Lower lobe of right lung (tissue), 2 donors: ENCODE data around the gene CHMP3. TPM values are rescaled to one million over a fixed set of nuclear protein-coding genes. Genes with fewer than 3 reads are reported as not detected.
"Not testable (repeated sequence)": the region's sequence is repeated elsewhere in the genome, so short reads cannot be mapped to it uniquely, and the experiment has no call there.

Experiments used
- ATAC-seq, 2 donors: fragments of 200-7000 bp; cut with Tn5 transposase; one replicate each; pipeline ENCODE4 v1.9.1; 2020 to 2022; ENCODE audit warnings: mild to moderate bottlenecking in 2 of 2, moderate library complexity in 2 of 2
- DNase-seq: peaks from one replicate; pipeline ENCODE4 v3.0.0-alpha.2; 2020
- H3K27ac ChIP-seq: fragments of 200-600 bp; one replicate; pipeline ENCODE4 v1.8.0; 2022
- H3K27me3 ChIP-seq: fragments of 200-600 bp; one replicate; pipeline ENCODE4 v1.8.0; 2022; ENCODE audit warnings: low read depth
- H3K36me3 ChIP-seq: fragments of 200-600 bp; one replicate; pipeline ENCODE4 v1.8.0; 2022; ENCODE audit warnings: mild to moderate bottlenecking
- H3K4me1 ChIP-seq: fragments of 200-600 bp; one replicate; pipeline ENCODE4 v1.8.0; 2022
- H3K4me3 ChIP-seq: fragments of 200-600 bp; one replicate; pipeline ENCODE4 v1.8.0; 2022; ENCODE audit warnings: mild to moderate bottlenecking
- H3K9me3 ChIP-seq: fragments of 200-600 bp; one replicate; pipeline ENCODE4 v1.8.0; 2022
- CTCF ChIP-seq: fragments of 200-600 bp; IDR thresholded peaks from one replicate; pipeline ENCODE4 v1.8.0; 2022; ENCODE audit warnings: antibody characterized with exemption, mild to moderate bottlenecking
- intact Hi-C: fragments of 100-400 bp; cut with DNase I; formaldehyde crosslinking; loops from one replicate; pipeline ENCODE4 v1.11.0; 2022
- total RNA-seq: library from RNA; stranded (reverse); fragmentation: NEBNext Ultra II Directional; extraction: Animal tissue kit (Norgen Biotek cat#: 25700); gene quantifications from one replicate; pipeline ENCODE4 v1.2.1, GENCODE V29; 2021
- donor health status: DM: no; HTN: yes; CAD: no; lungs with severe emphysema.

The CHMP3 gene
- total RNA-seq, 1 donor from 2014 or later: 140 TPM

GRCh38 chr2:86562485-86562921 lies 740 bp downstream of the CHMP3 start:
- peaks cover 30% of the 10 kb centered on the region for H3K4me1 ChIP-seq
- H3K27ac ChIP-seq: peak overlapping the region; percentile 100
- H3K9me3 ChIP-seq: no peaks in the 10 kb centered on the region
- peak overlapping the region; percentile 80 for H3K4me3 ChIP-seq
- intact Hi-C loops: no loop called here
- DNase-seq (no peak), ATAC-seq (no peak)
- no peak for TF ChIP-seq CTCF
- no peaks in the 10 kb centered on the region for H3K36me3 ChIP-seq
- H3K27me3 ChIP-seq: no peaks in the 10 kb centered on the region

DNA sequence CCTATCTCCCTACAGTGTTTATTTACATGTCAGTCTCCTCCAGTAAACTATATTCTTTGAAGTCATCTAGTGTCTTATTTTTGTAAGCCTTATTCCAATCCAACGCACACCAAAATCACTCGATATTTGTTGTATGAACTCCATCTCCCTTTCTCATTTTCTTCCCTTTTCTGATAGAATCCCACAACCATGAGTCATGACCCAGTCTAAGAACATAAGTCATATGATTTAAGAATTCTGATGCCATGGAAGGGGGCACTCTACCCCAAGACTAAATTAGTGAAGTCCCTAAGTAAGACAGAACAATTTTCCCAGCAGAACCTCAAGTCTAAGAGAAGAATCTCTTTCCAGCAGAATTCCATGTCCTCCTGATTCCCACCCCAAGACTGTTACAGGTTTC lies 5.4 kb downstream of the CHMP3 start:
- peaks cover 25% of the 10 kb centered on the region for H3K4me1 ChIP-seq
- no peaks in the 10 kb centered on the region for H3K36me3 ChIP-seq
- intact Hi-C loops: no loop called here
- H3K4me3 ChIP-seq: no peak overlapping the region
- ATAC-seq (no peak), DNase-seq (no peak)
- H3K27me3 ChIP-seq: no peaks in the 10 kb centered on the region
- TF ChIP-seq CTCF: no peak
- no peak overlapping the region for H3K27ac ChIP-seq
- no peaks in the 10 kb centered on the region for H3K9me3 ChIP-seq

DNA sequence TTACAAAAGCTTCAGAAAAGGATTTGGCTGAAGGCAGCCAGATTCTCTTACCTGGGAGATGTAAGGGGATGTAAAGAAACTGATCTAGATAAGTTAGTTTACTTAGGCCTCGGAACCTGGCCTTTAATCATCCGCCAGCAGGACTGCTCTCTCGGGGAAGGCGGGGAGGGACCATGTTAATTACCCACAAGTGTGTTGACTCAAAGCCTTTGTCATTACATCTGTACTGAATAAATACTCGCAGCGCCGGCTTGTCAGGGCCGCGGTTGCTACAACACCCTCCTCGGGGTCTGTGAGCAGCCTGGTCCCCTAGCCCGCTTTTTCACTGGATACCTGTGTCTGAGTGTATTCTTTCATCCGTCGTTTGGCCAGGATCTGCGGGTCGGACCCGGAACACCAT lies 6.7 kb downstream of the CHMP3 start:
- Histone ChIP-seq H3K27me3 (no peaks in the 10 kb centered on the region), H3K4me1 (peaks cover 17% of the 10 kb centered on the region), H3K36me3 (no peaks in the 10 kb centered on the region), H3K4me3 (no peak overlapping the region), H3K27ac (no peak overlapping the region), H3K9me3 (no peaks in the 10 kb centered on the region)
- ATAC-seq (no peak), DNase-seq (no peak)
- no peak for TF ChIP-seq CTCF
- intact Hi-C loops: no loop called here

GRCh38 chr2:86552889-86553288 lies 10.4 kb downstream of the CHMP3 start:
- intact Hi-C loops: no loop called here
- DNase-seq: no peak

GRCh38 chr2:86549963-86550725 lies 13.1 kb downstream of the CHMP3 start:
- H3K36me3 ChIP-seq, H3K4me3 ChIP-seq, H3K9me3 ChIP-seq, ATAC-seq, intact Hi-C loops, H3K27me3 ChIP-seq, H3K27ac ChIP-seq, DNase-seq, H3K4me1 ChIP-seq: not testable (repeated sequence)

More at GRCh38 chr2:86552889-86553288, 10.4 kb downstream of the CHMP3 start:
- no peak for ATAC-seq
- no peak for TF ChIP-seq CTCF
- Histone ChIP-seq H3K4me3 (no peak overlapping the region), H3K4me1 (peaks cover 2% of the 10 kb centered on the region), H3K36me3 (no peaks in the 10 kb centered on the region), H3K9me3 (no peaks in the 10 kb centered on the region), H3K27ac (no peak overlapping the region), H3K27me3 (no peaks in the 10 kb centered on the region)

DNA sequence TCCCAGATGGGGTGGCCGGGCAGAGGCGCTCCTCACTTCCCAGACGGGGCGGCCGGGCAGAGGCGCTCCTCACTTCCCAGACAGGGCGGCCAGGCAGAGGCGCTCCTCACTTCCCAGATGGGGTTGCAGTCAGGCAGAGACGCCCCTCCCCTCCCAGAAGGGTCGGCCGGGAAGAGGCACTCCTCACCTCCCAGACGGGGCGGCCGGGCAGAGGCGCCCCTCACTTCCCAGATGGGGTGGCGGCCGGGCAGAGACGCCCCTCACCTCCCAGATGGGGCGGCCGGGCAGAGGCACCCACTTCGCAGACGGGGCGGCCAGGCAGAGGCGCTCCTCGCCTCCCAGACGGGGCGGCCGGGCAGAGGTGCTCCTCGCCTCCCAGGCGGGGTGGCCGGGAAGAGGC lies 13.8 kb downstream of the CHMP3 start:
- H3K27me3 ChIP-seq, ATAC-seq, H3K36me3 ChIP-seq, H3K4me1 ChIP-seq, DNase-seq, H3K9me3 ChIP-seq, H3K4me3 ChIP-seq, H3K27ac ChIP-seq, intact Hi-C loops: not testable (repeated sequence)

DNA sequence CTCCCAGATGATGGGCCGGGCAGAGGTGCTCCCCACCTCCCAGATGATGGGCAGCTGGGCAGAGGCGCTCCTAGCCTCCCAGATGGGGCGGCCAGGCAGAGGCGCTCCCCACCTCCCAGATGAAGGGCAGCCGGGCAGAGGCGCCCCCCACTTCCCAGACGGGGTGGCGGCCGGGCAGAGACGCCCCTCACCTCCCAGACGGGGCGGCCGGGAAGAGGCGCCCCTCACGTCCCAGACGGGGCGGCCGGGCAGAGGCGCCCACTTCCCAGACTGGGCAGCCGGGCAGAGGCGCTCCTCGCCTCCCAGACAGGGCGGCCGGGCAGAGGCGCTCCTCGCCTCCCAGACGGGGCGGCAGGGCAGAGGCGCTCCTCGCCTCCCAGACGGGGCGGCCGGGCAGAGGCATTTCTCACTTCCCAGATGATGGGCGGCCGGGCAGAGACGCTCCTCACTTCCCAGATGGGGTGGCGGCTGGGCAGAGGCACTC lies 14.3 kb downstream of the CHMP3 start:
- DNase-seq: not testable (repeated sequence)

GRCh38 chr2:86548165-86548912 lies 14.9 kb downstream of the CHMP3 start:
- intact Hi-C loops, H3K9me3 ChIP-seq, ATAC-seq: not testable (repeated sequence)

More for the DNA sequence above, 14.3 kb downstream of the CHMP3 start:
- H3K27me3 ChIP-seq, intact Hi-C loops, H3K36me3 ChIP-seq, H3K4me3 ChIP-seq, H3K4me1 ChIP-seq, H3K9me3 ChIP-seq, H3K27ac ChIP-seq, ATAC-seq: not testable (repeated sequence)

GRCh38 chr2:86545296-86545924 lies 17.8 kb downstream of the CHMP3 start:
- DNase-seq, ATAC-seq, H3K27me3 ChIP-seq, intact Hi-C loops, H3K4me3 ChIP-seq, H3K27ac ChIP-seq, H3K9me3 ChIP-seq, H3K36me3 ChIP-seq: not testable (repeated sequence)
- peaks cover 16% of the 10 kb centered on the region for H3K4me1 ChIP-seq

More at GRCh38 chr2:86548165-86548912, 14.9 kb downstream of the CHMP3 start:
- H3K4me3 ChIP-seq, H3K36me3 ChIP-seq, DNase-seq, H3K27me3 ChIP-seq, H3K4me1 ChIP-seq, H3K27ac ChIP-seq: not testable (repeated sequence)
